Peyer's patch (tissue), 4 donors: ENCODE data around the gene PCAT7. TPM values are rescaled to one million over a fixed set of nuclear protein-coding genes. Genes with fewer than 3 reads are reported as not detected.

ENCODE experiments used
- DNase-seq, 3 donors: peaks; one replicate each; pipeline ENCODE4 v3.0.0-alpha.2; 2017 to 2019
- H3K27ac ChIP-seq, 4 donors: fragments of 200-600 bp; sonication (generic); one replicate each; pipeline ENCODE4 v1.5.1; 2016 to 2019
- H3K27me3 ChIP-seq, 2 donors: fragments of 200-600 bp; sonication (generic); one replicate each; pipeline ENCODE4 v1.5.1; 2019
- H3K36me3 ChIP-seq, 3 donors: fragments of 200-600 bp; sonication (generic); one replicate each; pipeline ENCODE4 v1.5.1; 2016 to 2019
- H3K4me1 ChIP-seq, 4 donors: fragments of 200-600 bp; sonication (generic); one replicate each; pipeline ENCODE4 v1.5.1; 2016 to 2019
- H3K4me3 ChIP-seq, 4 donors: fragments of 200-600 bp; sonication (generic); 1 replicate in 3 of 4; 2 replicates in 1 of 4; pipeline ENCODE4 v1.5.1; 2016 to 2019; ENCODE audit warnings: mild to moderate bottlenecking in 1 of 4
- H3K9me3 ChIP-seq, 4 donors: fragments of 200-600 bp; sonication (generic); one replicate each; pipeline ENCODE4 v1.5.1; 2016 to 2019; ENCODE audit warnings: mild to moderate bottlenecking in 1 of 4
- CTCF ChIP-seq, 6 experiments: fragments of 450-650 bp in 4 of 6; fragments of 200-600 bp in 2 of 6; sonication (generic) in 1 of 6; IDR thresholded peaks; one replicate each; pipeline ENCODE4 v1.5.1; 2017 to 2019; ENCODE audit warnings: antibody characterized with exemption in 6 of 6, mild to moderate bottlenecking in 3 of 6, moderate library complexity in 1 of 6
- POLR2A ChIP-seq, 2 donors: fragments of 450-650 bp; IDR thresholded peaks; one replicate each; pipeline ENCODE4 v1.5.1; 2017; ENCODE audit warnings: antibody characterized with exemption in 2 of 2, mild to moderate bottlenecking in 2 of 2, moderate library complexity in 2 of 2
- total RNA-seq, 4 donors: library from RNA; depleted of rRNA; stranded (reverse); fragments of >200 nt; gene quantifications; one replicate each; pipeline ENCODE4 v1.1.0, GENCODE V29; 2016

The PCAT7 gene
- total RNA-seq, 4 donors from 2014 or later: 1.1 to 1.8 (median 1.3) TPM; not detected in 1

- H3K27ac ChIP-seq: peak overlapping the region in 3 of 4 donors; percentile 59 to 73 (median 62)
- H3K27me3 ChIP-seq: no peaks in the 10 kb centered on the region
- H3K4me1 ChIP-seq: peaks cover 0 to 31% (median 8%) of the 10 kb centered on the region in 4 donors
- no peak for TF ChIP-seq CTCF (IDR thresholded peaks at IDR 0.05)
- no peak for TF ChIP-seq POLR2A (IDR thresholded peaks at IDR 0.05)
- DNase-seq: peak in 1 of 3 donors; percentile 50
- no peaks in the 10 kb centered on the region for H3K9me3 ChIP-seq
- H3K4me3 ChIP-seq: no peak overlapping the region
- H3K36me3 ChIP-seq: peaks cover 0 to 17% (median 0%) of the 10 kb centered on the region in 3 donors
These were observed 52.5 kb downstream of the PCAT7 start for GRCh38 chr9:94607423-94607691.

GRCh38 chr9:94610181-94610606 is 55.3 kb downstream of the PCAT7 start:
- H3K36me3 ChIP-seq: peaks cover 0 to 20% (median 0%) of the 10 kb centered on the region in 3 donors
- H3K4me3 ChIP-seq: no peak overlapping the region
- no peak for DNase-seq
- TF ChIP-seq POLR2A (IDR thresholded peaks at IDR 0.05) (no peak), CTCF (IDR thresholded peaks at IDR 0.05) (no peak)
- H3K9me3 ChIP-seq: no peaks in the 10 kb centered on the region
- H3K27me3 ChIP-seq: no peaks in the 10 kb centered on the region
- H3K27ac ChIP-seq: no peak overlapping the region
- peaks cover 0 to 27% (median 8%) of the 10 kb centered on the region in 4 donors for H3K4me1 ChIP-seq

- no peak for DNase-seq
- H3K9me3 ChIP-seq: no peaks in the 10 kb centered on the region
- H3K4me1 ChIP-seq: peaks cover 0 to 26% (median 7%) of the 10 kb centered on the region in 4 donors
- no peaks in the 10 kb centered on the region for H3K27me3 ChIP-seq
- H3K36me3 ChIP-seq: peaks cover 0 to 35% (median 0%) of the 10 kb centered on the region in 3 donors
- TF ChIP-seq CTCF (IDR thresholded peaks at IDR 0.05) (no peak), POLR2A (IDR thresholded peaks at IDR 0.05) (no peak)
- H3K27ac ChIP-seq: peak overlapping the region in 2 of 4 donors; percentile 17 to 43
- no peak overlapping the region for H3K4me3 ChIP-seq
These were observed 56.8 kb downstream of the PCAT7 start for GRCh38 chr9:94611638-94612068.

- Histone ChIP-seq H3K27me3 (no peaks in the 10 kb centered on the region), H3K4me1 (peaks cover 0 to 22% (median 6%) of the 10 kb centered on the region in 4 donors), H3K27ac (peak overlapping the region in 2 of 4 donors; percentile 17 to 43), H3K36me3 (peaks cover 0 to 35% (median 0%) of the 10 kb centered on the region in 3 donors), H3K4me3 (no peak overlapping the region), H3K9me3 (no peaks in the 10 kb centered on the region)
- DNase-seq: no peak
- TF ChIP-seq CTCF (IDR thresholded peaks at IDR 0.05) (no peak), POLR2A (IDR thresholded peaks at IDR 0.05) (no peak)
These were observed 57.2 kb downstream of the PCAT7 start for GRCh38 chr9:94612071-94612470.

GRCh38 chr9:94613003-94613402 is 58.1 kb downstream of the PCAT7 start:
- Histone ChIP-seq H3K4me1 (peaks cover 0 to 12% (median 2%) of the 10 kb centered on the region in 4 donors), H3K27me3 (no peaks in the 10 kb centered on the region), H3K9me3 (no peaks in the 10 kb centered on the region), H3K4me3 (no peak overlapping the region), H3K36me3 (peaks cover 0 to 40% (median 0%) of the 10 kb centered on the region in 3 donors), H3K27ac (no peak overlapping the region)
- TF ChIP-seq POLR2A (IDR thresholded peaks at IDR 0.05): no peak
- TF ChIP-seq CTCF (IDR thresholded peaks at IDR 0.05): peak in 1 of 6 experiments; percentile 10
- DNase-seq: no peak

GRCh38 chr9:94619026-94619425 is 64.1 kb downstream of the PCAT7 start:
- TF ChIP-seq POLR2A (IDR thresholded peaks at IDR 0.05) (no peak), CTCF (IDR thresholded peaks at IDR 0.05) (no peak)
- no peak for DNase-seq
- H3K4me1 ChIP-seq: no peaks in the 10 kb centered on the region

More at GRCh38 chr9:94619026-94619425, 64.1 kb downstream of the PCAT7 start:
- no peaks in the 10 kb centered on the region for H3K27me3 ChIP-seq
- H3K9me3 ChIP-seq: no peaks in the 10 kb centered on the region
- peaks cover 0 to 41% (median 0%) of the 10 kb centered on the region in 3 donors for H3K36me3 ChIP-seq
- H3K27ac ChIP-seq: no peak overlapping the region
- H3K4me3 ChIP-seq: no peak overlapping the region
